22Rv1 (cell line): Measurements from ENCODE around the gene FTCD.
"Not testable (repeated sequence)": the region's sequence is repeated elsewhere in the genome, so short reads cannot be mapped to it uniquely, and the experiment has no call there.

Experiments used
- H3K27ac ChIP-seq: fragments of 450-650 bp; 2 replicates; pipeline ENCODE4 v1.5.1; 2017
- CTCF ChIP-seq: fragments of 450-650 bp; IDR thresholded peaks from 2 replicates; pipeline ENCODE4 v1.5.1; 2017; ENCODE audit warnings: mild to moderate bottlenecking
- ZFX ChIP-seq: fragments of 450-650 bp; IDR thresholded peaks from 2 replicates; pipeline ENCODE4 v1.6.1; 2017; ENCODE audit warnings: antibody characterized with exemption, borderline replicate concordance

The FTCD gene

GRCh38 chr21:46110499-46111192 is 44.7 kb downstream of the FTCD start:
- TF ChIP-seq CTCF (no peak), ZFX (no peak)
- no peak overlapping the region for H3K27ac ChIP-seq

GRCh38 chr21:46109313-46110221 is 45.8 kb downstream of the FTCD start:
- H3K27ac ChIP-seq, result no peak overlapping the region
- TF ChIP-seq CTCF (no peak), ZFX (no peak)

- H3K27ac ChIP-seq, result no peak overlapping the region
- no peak for TF ChIP-seq ZFX
- TF ChIP-seq CTCF, result no peak
Observed at GRCh38 chr21:46108827-46109312, 46.5 kb downstream of the FTCD start.

- not testable (repeated sequence) for H3K27ac ChIP-seq
Observed at GRCh38 chr21:46107376-46107775, 48.0 kb downstream of the FTCD start.

GRCh38 chr21:46104104-46104503 is 51.3 kb downstream of the FTCD start:
- TF ChIP-seq ZFX, result no peak
- no peak overlapping the region for H3K27ac ChIP-seq

GRCh38 chr21:46100906-46101305 is 54.5 kb downstream of the FTCD start:
- H3K27ac ChIP-seq, result no peak overlapping the region
- no peak for TF ChIP-seq ZFX

- H3K27ac ChIP-seq, result no peak overlapping the region
- TF ChIP-seq ZFX, result no peak
- no peak for TF ChIP-seq CTCF
Observed at GRCh38 chr21:46100426-46100825, 55.0 kb downstream of the FTCD start.

- TF ChIP-seq CTCF (no peak), ZFX (no peak)
Observed at GRCh38 chr21:46100020-46100419, 55.4 kb downstream of the FTCD start.

More at GRCh38 chr21:46100020-46100419, 55.4 kb downstream of the FTCD start:
- no peak overlapping the region for H3K27ac ChIP-seq
